ENCODE measurements around the gene SCGB1D1. TPM values are rescaled to one million over a fixed set of nuclear protein-coding genes. Genes with fewer than 3 reads are reported as not detected.

The SCGB1D1 gene
- total and polyA plus RNA-seq, 8 donors, result not detected

- intact Hi-C loops (cut with DNase I), result loop anchor here in 1 of 2 donors (10.0 kb wide), 1 partner anchor 143 kb away; no protein-coding TSS in a partner anchor
- H3K27me3 ChIP-seq, result peaks cover 0 to 66% of the 10 kb centered on the region in 2 donors
Measured at GRCh38 chr11:62172294-62172693, 17.7 kb upstream of the SCGB1D1 start.

GRCh38 chr11:62176766-62177165, 13.2 kb upstream of the SCGB1D1 start:
- Histone ChIP-seq H3K4me1 (no peaks in the 10 kb centered on the region), H3K9me3 (no peaks in the 10 kb centered on the region), H3K27me3 (peaks cover 3 to 46% of the 10 kb centered on the region in 2 donors), H3K4me3 (no peak overlapping the region), H3K27ac (no peak overlapping the region), H3K36me3 (no peaks in the 10 kb centered on the region)
- DNase-seq, result no peak
- ATAC-seq, result no peak
- intact Hi-C loops (cut with DNase I), result loop anchor here in 1 of 2 donors (10.0 kb wide), 1 partner anchor 138 kb away; no protein-coding TSS in a partner anchor
- TF ChIP-seq CTCF (IDR thresholded peaks at IDR 0.05), result no peak

More at GRCh38 chr11:62172294-62172693, 17.7 kb upstream of the SCGB1D1 start:
- no peak overlapping the region for H3K4me3 ChIP-seq
- ATAC-seq (no peak), DNase-seq (no peak)
- no peak overlapping the region for H3K27ac ChIP-seq
- H3K36me3 ChIP-seq, result no peaks in the 10 kb centered on the region
- no peaks in the 10 kb centered on the region for H3K9me3 ChIP-seq
- no peak for TF ChIP-seq CTCF (IDR thresholded peaks at IDR 0.05)
- no peaks in the 10 kb centered on the region for H3K4me1 ChIP-seq

GRCh38 chr11:62179995-62180394, 10.0 kb upstream of the SCGB1D1 start:
- no peak for ATAC-seq
- intact Hi-C loops (cut with DNase I), result loop anchor here in 1 of 2 donors (10.0 kb wide), 1 partner anchor 135 kb away; no protein-coding TSS in a partner anchor

GRCh38 chr11:62181097-62181496, 8.9 kb upstream of the SCGB1D1 start:
- no peak for ATAC-seq
- H3K36me3 ChIP-seq, result no peaks in the 10 kb centered on the region
- peaks cover 3 to 50% of the 10 kb centered on the region in 2 donors for H3K27me3 ChIP-seq

More at GRCh38 chr11:62179995-62180394, 10.0 kb upstream of the SCGB1D1 start:
- DNase-seq, result no peak
- Histone ChIP-seq H3K9me3 (peaks cover 0 to 2% of the 10 kb centered on the region in 2 donors), H3K4me1 (no peaks in the 10 kb centered on the region), H3K27ac (no peak overlapping the region), H3K27me3 (peaks cover 3 to 40% of the 10 kb centered on the region in 2 donors), H3K36me3 (no peaks in the 10 kb centered on the region), H3K4me3 (no peak overlapping the region)
- no peak for TF ChIP-seq CTCF (IDR thresholded peaks at IDR 0.05)

More at GRCh38 chr11:62181097-62181496, 8.9 kb upstream of the SCGB1D1 start:
- Histone ChIP-seq H3K4me1 (no peaks in the 10 kb centered on the region), H3K4me3 (no peak overlapping the region), H3K27ac (no peak overlapping the region), H3K9me3 (peaks cover 0 to 2% of the 10 kb centered on the region in 2 donors)
- intact Hi-C loops (cut with DNase I), result no loop called here
- DNase-seq, result no peak
- TF ChIP-seq CTCF (IDR thresholded peaks at IDR 0.05), result no peak
